ENCODE results near the gene PI4K2A. TPM values are rescaled to one million over a fixed set of nuclear protein-coding genes. Genes with fewer than 3 reads are reported as not detected.
A peak's percentile ranks its signal among the peaks of the same experiment; 100 is the strongest.

Gene PI4K2A
- total and polyA plus RNA-seq, 2 of the 4 experiments (the other 2 are of a cell fraction), result 15.8 to 27.3 TPM

- Histone ChIP-seq H4K5ac (ENCODE audit: low read depth, low read length) (peak overlapping the region; percentile 50), H3K4me1 (ENCODE audit: control insufficient read depth, insufficient read depth, low read length) (peaks cover 19% of the 10 kb centered on the region), H3K27ac (ENCODE audit: insufficient read depth, low read length) (peak overlapping the region; percentile 86), H4K20me1 (ENCODE audit: insufficient read depth, low read length) (peaks cover 9% of the 10 kb centered on the region; the same call in 1 of the 2 replicates), H2BK5ac (ENCODE audit: low read depth, low read length, poor library complexity, severe bottlenecking) (peak overlapping the region; percentile 97), H3K79me1 (ENCODE audit: low read depth in 1 of 2, low read length in 2 of 2) (peaks cover 0 to 22% of the 10 kb centered on the region in 2 experiments; a peak in 2 of 4 replicates), H2AK9ac (replicated peaks; ENCODE audit: low read depth, low read length, poor library complexity) (peak overlapping the region; percentile 75), H2BK20ac (ENCODE audit: low read depth, low read length) (peak overlapping the region; percentile 75), H2AK5ac (ENCODE audit: low read depth, low read length) (peak overlapping the region; percentile 58), H3K9me1 (ENCODE audit: insufficient read depth, low read length) (0 out of 2 replicates have a peak, but pooled peaks cover 4% of the 10 kb centered on the region), H3K56ac (ENCODE audit: extremely low read depth, insufficient read depth, low read length) (peak overlapping the region; percentile 67; the same call in 1 of the 2 replicates), H3K36me3 (ENCODE audit: control insufficient read depth, insufficient read depth, low read length) (no peaks in the 10 kb centered on the region), H3K23ac (ENCODE audit: low read depth, low read length) (peak overlapping the region; percentile 50; the same call in 1 of the 2 replicates), H2BK120ac (ENCODE audit: low read depth, low read length) (peak overlapping the region; percentile 85), H3K4me3 (ENCODE audit: insufficient read depth, low read depth, low read length) (no peak overlapping the region), H3K4ac (ENCODE audit: low read depth, low read length) (peak overlapping the region; percentile 85), H4K8ac (ENCODE audit: low read depth in 2 of 2, low read length in 2 of 2) (peak overlapping the region; percentile 0 to 79; a peak in 3 of 4 replicates), H2AFZ (replicated peaks; ENCODE audit: low read length, poor library complexity) (peak overlapping the region; percentile 85), H3K14ac (replicated peaks; ENCODE audit: low read depth, low read length) (peak overlapping the region; percentile 18; the same call in 1 of the 2 replicates), H3K4me2 (ENCODE audit: low read depth, low read length) (0 out of 2 replicates have a peak overlapping the region, but pooled peaks have one; percentile 3), H3K9ac (ENCODE audit: low read depth, low read length) (no peak overlapping the region), H4K91ac (ENCODE audit: insufficient read depth, low read depth, low read length) (peak overlapping the region; percentile 82), H3K18ac (ENCODE audit: low read depth, low read length) (peak overlapping the region; percentile 38), H3K27me3 (ENCODE audit: control insufficient read depth, insufficient read depth, low read length) (no peaks in the 10 kb centered on the region), H2BK15ac (ENCODE audit: low read depth, low read length) (peak overlapping the region; percentile 17; the same call in 1 of the 3 replicates), H3K9me3 (ENCODE audit: control insufficient read depth, insufficient read depth, low read length) (no peaks in the 10 kb centered on the region; the same call in 1 of the 2 replicates)
- in situ Hi-C loops (cut with MboI; ENCODE audit: low sequenced_read_pairs) (no loop called here), dilution Hi-C loops (cut with HindIII; ENCODE audit: low sequenced_read_pairs, unreplicated experiment) (no loop called here), intact Hi-C loops (cut with micrococcal nuclease) (no loop called here)
- CTCF ChIA-PET, result interaction anchor here (0.6 to 2.1 kb wide), 5 partner anchors 12 to 51 kb away, joined by 3 to 9 read pairs (median 6); no protein-coding TSS in a partner anchor
- TF ChIP-seq MXI1 (IDR thresholded peaks at IDR 0.05; ENCODE audit: borderline replicate concordance, low read depth, low read length) (0 out of 2 replicates have a peak, but pooled peaks have one; percentile 61), MAZ (IDR thresholded peaks at IDR 0.05; ENCODE audit: borderline replicate concordance, low read depth, low read length) (no peak; the same call in 1 of the 2 replicates), RCOR1 (IDR thresholded peaks at IDR 0.05; ENCODE audit: insufficient replicate concordance, low read length) (peak; percentile 50), CHD1 (IDR thresholded peaks at IDR 0.05; ENCODE audit: low read depth, low read length) (no peak), CEBPB (IDR thresholded peaks at IDR 0.05; ENCODE audit: low read depth, low read length) (peak; percentile 83), NFE2L2 (IDR thresholded peaks at IDR 0.05; ENCODE audit: low read depth, low read length) (no peak), RFX5 (IDR thresholded peaks at IDR 0.05; ENCODE audit: low read depth, low read length) (no peak), USF2 (IDR thresholded peaks at IDR 0.05; ENCODE audit: low read depth, low read length) (peak; percentile 92), POLR2A (IDR thresholded peaks at IDR 0.05; ENCODE audit: low read depth, low read length) (peak; percentile 65; the same call in 1 of the 2 replicates), MAFK (IDR thresholded peaks at IDR 0.05; ENCODE audit: low read depth, low read length) (no peak), BHLHE40 (IDR thresholded peaks at IDR 0.05; ENCODE audit: low read depth, low read length) (peak; percentile 92), FOS (IDR thresholded peaks at IDR 0.05; ENCODE audit: low read depth, low read length) (peak; percentile 47; the same call in 1 of the 2 replicates), CTCF (conservative IDR thresholded peaks at IDR 0.05; ENCODE audit: low read depth, low read length) (no peak), SMC3 (IDR thresholded peaks at IDR 0.05; ENCODE audit: low read depth, low read length) (no peak)
- ATAC-seq (ENCODE audit: low read depth) (peak; percentile 43), DNase-seq (peak; percentile 99)
- no TSS peak for BruUV-seq (replicated peaks)
- POLR2A ChIA-PET (ENCODE audit: unreplicated experiment), result no interaction called here
- 13% methylated on average over 1 of the region's 5 CpGs; no CpG with 5 or more reads in 1 of the 2 experiments for WGBS, 2 experiments (ENCODE audit: extremely low coverage in 2 of 2, insufficient read length in 1 of 2)
Observed at GRCh38 chr10:97689559-97690020, 49.1 kb downstream of the PI4K2A start.
